Subcutaneous adipose tissue (tissue), 4 donors: ENCODE data around the gene PTPRD. TPM values are rescaled to one million over a fixed set of nuclear protein-coding genes. Genes with fewer than 3 reads are reported as not detected.

Experiments used
- CTCF ChIP-seq: fragments of 450-650 bp; IDR thresholded peaks from one replicate; pipeline ENCODE4 v1.5.1; 2016; ENCODE audit warnings: low read depth, mild to moderate bottlenecking, control low read depth, antibody characterized with exemption, moderate library complexity
- total RNA-seq, 4 donors: library from RNA; depleted of rRNA; stranded (reverse); fragments of >200 nt; gene quantifications; one replicate each; pipeline ENCODE4 v1.1.0, GENCODE V29; 2016

The PTPRD gene
- total RNA-seq, 4 donors from 2014 or later: 5.1 to 17.3 (median 12.1) TPM

GRCh38 chr9:9142001-9142400 is 1470.8 kb downstream of the PTPRD start:
- no peak for TF ChIP-seq CTCF

- TF ChIP-seq CTCF: no peak
Measured at GRCh38 chr9:9133526-9133925, 1479.3 kb downstream of the PTPRD start.

GRCh38 chr9:9124616-9125015 is 1488.2 kb downstream of the PTPRD start:
- no peak for TF ChIP-seq CTCF

- no peak for TF ChIP-seq CTCF
Measured at GRCh38 chr9:9122230-9122875, 1490.4 kb downstream of the PTPRD start.

GRCh38 chr9:9117866-9118265 is 1494.9 kb downstream of the PTPRD start:
- no peak for TF ChIP-seq CTCF

GRCh38 chr9:9112001-9112720 is 1500.6 kb downstream of the PTPRD start:
- no peak for TF ChIP-seq CTCF

GRCh38 chr9:9108641-9109040 is 1504.2 kb downstream of the PTPRD start:
- TF ChIP-seq CTCF: no peak
